ENCODE measurements around the gene POLR3K.

Gene POLR3K

GRCh38 chr16:9903-10665, 43.3 kb downstream of the POLR3K start:
- Histone ChIP-seq H3K27me3 (ENCODE audit: low read length) (no peaks in the 10 kb centered on the region), H3F3A (ENCODE audit: insufficient read depth) (no peaks in the 10 kb centered on the region), H4K20me1 (ENCODE audit: low read depth, low read length) (no peaks in the 10 kb centered on the region), H3K9me2 (replicated peaks; ENCODE audit: insufficient read depth, low read length) (no peaks in the 10 kb centered on the region), H3K4me3 (ENCODE audit: insufficient read depth, low read length, poor library complexity, severe bottlenecking) (no peak overlapping the region), H3K9me3 (ENCODE audit: insufficient read depth, low read length) (no peaks in the 10 kb centered on the region), H3K4me2 (ENCODE audit: low read depth, low read length, poor library complexity, severe bottlenecking) (no peak overlapping the region), H3K36me3 (ENCODE audit: low read length) (no peaks in the 10 kb centered on the region), H3K79me2 (ENCODE audit: insufficient read depth, low read length) (no peaks in the 10 kb centered on the region), H3K9ac (ENCODE audit: low read length) (peak overlapping the region; percentile 16; the same call in 1 of the 2 replicates), H2AFZ (ENCODE audit: low read depth, low read length, severe bottlenecking) (no peak overlapping the region), H3K27ac (ENCODE audit: low read depth, low read length) (no peak overlapping the region)
- no peak for TF ChIP-seq EZH2phosphoT487 (conservative IDR thresholded peaks at IDR 0.05; ENCODE audit: low read length)
- no peak for TF ChIP-seq CTCF (IDR thresholded peaks at IDR 0.05; ENCODE audit: insufficient read depth, low read length, poor library complexity, severe bottlenecking)

Measured in SU-DHL-6 (cell line).